Hypothalamus (tissue), 51 donors: ENCODE results near the gene AMMECR1.

Experiments used
- DNase-seq, 51 donors: peaks; one replicate each; lab custom pipeline; 2025; lab: John Stamatoyannopoulos, UW

AMMECR1 gene

DNA sequence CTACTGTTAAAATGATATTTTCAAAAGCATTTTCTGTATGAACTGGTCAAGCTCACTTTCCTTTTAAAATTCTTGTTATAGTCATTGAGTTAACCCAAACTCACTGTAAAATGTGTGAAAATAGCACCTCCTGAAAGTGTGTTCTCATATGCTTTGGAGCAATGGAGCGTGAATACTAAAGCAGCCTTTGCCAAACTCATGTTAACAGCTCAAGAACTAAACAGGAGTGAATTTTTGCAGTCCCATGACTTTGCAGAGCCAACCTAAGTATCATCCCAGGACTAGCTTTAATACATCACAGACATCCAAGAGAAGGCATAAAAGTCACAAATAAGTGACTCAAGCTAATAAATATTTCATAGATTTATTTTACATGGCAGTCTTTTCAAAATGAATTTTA is 2.3 kb downstream of the AMMECR1 start:
- DNase-seq = no peak

DNA sequence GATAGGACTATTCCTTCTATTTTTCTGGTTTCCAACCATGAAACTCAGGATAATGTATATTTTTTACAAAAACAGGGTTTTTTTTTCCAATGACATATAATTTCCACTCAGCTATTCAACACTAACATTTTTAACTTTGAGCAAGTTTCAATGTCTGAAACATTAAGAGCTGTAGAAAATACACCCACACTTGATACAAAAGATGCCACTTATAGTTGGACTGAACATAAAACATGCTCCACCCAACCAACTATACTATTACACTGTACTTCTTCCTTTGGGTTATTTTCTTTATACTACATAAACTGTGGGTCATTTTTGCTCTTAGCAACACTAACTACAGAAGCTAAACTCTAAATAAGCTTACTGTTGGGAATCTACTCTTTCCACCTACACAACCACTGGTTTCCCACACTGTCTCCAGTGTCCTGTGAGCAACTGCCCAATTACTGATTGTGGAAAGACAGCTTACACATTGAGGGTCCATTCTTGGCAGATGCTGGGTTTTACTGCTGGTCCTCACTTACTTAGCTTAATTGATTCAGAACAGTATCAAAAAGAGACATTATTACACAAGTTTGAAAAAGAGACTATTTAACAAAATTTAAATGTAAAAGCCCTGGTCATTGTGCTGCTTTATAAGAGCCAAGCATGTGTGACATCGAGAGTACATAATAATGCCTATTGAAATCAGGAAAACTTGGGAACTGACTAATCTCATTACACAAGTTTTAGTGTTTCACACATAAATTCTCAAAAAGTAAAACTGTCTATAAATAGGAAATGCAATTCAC is 6.3 kb downstream of the AMMECR1 start:
- no peak for DNase-seq

DNA sequence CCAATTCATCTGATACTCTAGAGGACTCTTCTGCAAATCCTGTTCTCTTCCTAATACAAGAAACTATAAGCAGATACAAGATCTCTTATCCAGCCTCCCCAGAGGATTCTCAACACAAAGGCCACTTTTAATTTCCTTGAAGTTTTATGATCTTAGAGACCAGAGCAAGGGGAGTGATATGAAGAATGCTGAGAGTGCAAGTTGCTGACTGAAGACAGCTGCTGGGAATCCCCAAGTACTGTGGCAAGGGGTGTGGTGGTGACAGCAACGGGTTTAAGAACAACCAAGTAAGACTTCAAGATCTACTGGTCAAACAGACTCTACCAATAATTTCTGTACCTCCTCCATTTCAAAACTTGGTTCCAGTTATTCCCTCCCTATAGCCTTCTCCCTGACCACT is 7.0 kb downstream of the AMMECR1 start:
- no peak for DNase-seq

DNA sequence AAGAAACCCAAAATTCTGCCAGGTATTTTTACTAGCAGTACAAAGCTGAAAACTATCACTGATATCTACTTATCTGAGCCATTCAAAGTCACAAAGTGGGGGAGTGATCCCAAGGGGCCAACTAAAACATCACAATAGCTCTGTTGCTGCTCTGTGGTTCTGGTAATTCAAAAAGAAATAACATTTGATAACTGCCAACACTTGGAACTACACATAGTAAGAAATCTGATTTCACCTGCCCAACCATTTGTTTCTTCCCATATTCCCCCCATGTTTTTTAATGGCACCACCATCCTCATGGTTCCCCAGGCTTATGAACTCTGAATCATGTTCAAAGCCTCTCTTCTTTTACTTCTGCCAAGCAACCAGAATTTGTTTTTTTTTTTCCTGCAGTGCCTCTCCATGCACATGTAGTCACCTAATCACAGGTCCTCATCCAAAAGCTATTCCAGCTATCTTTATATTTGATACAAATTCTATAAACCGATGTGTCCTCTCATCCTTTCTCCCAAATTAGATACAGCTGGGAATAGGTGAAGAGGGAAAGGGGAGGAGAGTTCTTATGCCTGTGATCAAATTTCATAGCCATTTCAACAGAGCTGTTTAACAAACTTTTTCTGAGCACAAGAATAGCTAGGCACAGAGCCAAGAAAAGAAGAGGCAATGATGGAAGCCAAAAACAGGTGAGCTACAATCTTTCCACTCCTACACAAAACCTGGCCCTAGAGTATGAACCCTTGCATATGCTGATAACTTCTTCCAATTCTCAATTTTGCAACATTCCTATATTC is 7.7 kb downstream of the AMMECR1 start:
- DNase-seq = no peak

DNA sequence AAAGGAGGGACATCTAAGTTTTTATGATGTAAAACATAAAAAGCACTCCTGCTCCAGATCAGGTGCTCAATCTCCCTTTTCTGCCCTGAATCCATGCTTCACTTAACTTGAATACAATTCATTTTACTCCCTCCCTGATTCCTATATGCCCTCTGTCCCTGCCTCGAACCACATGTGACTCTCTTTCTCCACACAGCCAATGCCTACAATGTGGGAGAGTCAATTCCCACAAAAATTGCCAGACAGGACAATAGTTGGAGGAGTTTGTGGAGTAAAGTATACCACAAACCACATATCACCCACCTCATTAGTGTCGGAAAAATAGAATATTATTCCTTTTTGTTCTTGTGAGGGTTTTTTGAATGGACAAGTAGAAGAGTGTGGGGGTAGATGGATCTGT is 9.7 kb downstream of the AMMECR1 start:
- DNase-seq = no peak

DNA sequence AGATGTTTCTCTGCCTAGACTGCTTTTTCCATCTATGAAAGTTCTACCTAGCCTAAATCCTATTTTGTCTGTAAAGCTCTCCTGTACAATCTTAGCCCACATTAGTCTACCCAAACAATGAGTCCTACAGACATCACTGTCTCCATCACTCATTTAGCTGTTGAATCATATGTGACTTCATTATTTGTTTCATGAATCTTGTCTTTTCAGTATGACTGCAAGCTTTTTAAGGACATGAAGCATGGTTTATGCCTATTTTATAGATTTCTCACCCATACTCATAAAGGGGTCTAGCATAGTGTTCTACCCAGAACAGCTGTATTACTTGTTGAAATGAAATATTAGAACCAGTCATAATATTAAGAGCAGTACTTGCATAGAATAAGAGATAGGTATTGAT is 13.0 kb downstream of the AMMECR1 start:
- no peak for DNase-seq

DNA sequence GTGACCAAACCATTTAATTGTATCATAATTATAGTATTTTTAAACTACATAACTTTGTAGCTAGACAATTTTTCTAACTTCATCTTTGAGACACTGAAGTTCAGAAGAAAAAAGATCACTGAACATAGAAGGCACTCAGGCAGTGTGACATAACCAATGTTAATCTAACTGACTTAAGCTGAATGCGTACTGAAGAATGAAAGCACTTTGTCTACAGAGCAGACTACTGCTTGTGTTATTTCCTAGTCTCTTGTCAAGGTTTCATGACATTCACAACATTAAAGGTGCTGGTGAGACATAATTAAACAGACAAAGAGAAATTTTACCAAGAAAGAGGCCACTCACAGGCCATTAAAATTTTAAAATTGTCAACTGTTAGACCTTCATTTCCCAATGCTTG is 13.5 kb downstream of the AMMECR1 start:
- no peak for DNase-seq

DNA sequence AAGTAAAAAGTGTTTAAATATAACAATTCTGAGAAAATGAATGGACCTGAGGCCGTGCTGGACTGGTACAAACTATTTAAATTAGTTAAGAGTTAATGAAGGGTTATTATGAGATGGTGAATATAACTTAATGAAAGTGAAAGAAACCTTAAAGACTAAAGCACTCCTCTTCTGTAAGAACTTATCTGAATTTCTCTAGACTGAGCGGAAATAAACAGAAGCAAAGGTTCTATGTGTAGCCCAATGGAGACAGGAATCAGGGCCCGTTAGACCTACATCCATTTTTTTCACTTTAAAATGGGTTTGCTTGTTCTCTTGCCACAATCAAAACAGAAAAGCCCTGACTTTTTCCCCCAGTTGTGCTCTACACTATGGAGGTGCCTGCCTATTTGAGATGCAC is 14.9 kb downstream of the AMMECR1 start:
- no peak for DNase-seq

DNA sequence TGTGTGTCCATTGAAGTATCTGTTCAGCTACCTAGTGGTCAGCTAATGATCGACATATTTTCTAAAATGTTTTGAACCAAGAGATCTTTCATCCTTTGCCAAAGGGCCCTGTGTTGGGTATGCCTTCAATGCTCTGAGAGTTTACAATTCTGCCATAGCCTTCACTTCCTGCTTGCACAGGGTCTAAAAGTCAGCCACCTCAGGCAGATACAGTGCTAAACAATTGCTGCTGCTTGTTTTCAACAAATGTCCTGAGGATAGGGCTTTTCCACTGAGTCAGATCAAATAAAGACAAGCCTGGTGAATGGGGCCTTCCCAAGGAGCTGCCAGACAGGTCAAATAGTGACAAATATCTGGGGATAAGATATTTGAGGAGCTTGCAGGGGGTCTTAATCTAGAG is 16.7 kb downstream of the AMMECR1 start:
- DNase-seq = no peak

DNA sequence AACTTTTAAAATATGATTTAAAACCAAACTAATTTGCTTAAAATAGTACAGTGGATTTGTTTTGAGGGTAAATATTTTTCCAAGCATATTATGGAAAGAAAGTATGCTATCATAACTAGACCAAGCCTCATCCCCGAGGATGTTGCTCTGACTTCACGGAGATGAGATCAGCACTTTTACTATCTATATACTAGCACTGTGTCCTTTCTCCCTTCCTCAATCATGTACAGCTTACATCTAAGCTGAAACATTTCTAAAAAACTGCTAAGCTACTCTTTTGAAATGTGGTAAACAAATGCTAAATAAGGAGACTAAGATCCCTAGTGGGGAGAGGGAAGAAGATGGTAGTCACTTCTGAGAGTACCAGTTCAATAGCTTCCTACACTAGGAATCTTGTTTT is 23.8 kb downstream of the AMMECR1 start:
- DNase-seq = no peak

DNA sequence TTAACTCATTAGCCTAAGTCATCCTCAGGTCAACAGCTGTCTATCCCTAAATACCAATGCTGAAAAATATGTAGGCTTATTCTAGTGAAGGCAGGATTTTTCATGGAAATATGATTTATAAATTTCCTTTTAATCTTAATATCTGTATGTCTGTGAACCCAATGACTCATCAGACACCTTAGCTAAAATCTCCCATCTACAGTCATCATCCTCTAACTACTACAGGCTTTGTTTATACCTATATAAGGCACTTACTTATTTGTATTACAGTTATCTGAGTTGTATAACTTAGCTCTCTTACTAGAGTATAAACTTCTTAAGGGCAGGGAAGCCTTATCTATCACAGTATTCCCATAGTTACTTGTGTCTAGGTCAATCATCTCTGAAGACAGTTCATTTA is 24.2 kb downstream of the AMMECR1 start:
- no peak for DNase-seq

DNA sequence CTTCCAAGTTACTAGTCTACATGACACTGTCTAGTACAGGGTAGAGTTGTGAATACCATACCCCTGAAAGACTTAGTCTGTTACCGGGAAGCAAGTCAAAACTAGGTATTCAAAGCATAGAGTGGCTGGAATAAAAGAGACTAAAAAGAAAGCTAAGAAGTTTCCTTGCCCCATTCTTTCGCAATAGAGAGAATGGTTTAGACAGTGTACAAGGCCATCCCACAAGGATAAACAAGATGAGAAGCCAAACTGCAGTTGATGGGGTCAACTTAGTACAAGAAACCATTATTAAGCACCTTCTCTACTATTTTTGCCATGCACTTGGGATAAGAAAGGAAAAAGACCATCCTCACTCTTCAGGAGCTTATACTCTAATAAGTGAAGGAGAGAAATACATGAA is 30.3 kb downstream of the AMMECR1 start:
- DNase-seq = no peak

DNA sequence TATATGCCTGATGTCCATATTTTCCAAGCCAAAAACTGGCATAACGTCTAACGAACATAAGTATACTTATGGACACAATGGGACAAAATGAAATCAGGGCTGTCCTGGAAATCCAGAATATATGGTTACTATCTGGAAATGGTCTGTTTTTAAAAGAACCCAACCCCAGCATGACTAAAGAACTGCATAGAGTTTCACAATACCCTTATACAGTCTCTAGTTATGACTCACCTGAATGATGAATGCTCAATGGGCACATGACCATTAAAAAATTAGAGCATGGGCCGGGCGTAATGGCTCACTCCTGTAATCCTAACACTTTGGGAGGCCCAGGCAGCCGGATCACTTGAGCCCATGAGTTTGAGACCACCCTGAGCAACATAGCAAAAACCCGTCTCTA is 31.8 kb downstream of the AMMECR1 start:
- no peak for DNase-seq

DNA sequence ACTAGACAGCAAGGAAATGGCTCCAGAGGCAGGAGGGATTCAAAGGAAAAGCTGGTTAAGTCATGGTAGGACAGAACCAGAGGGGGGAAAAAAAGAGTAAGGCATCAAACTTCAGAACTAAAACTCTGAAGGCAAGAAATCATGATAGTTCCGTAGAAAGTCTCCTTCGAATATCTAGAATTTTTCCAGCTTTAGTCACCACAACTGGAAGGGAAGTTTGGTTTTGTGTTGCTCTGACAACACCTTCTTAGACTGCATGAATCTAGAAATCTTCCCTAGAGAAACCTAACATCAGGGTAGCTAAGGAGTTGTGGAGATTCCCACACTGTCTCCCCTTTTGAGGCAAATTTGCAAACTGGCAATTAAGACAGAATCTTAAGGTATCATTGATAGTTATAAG is 33.7 kb downstream of the AMMECR1 start:
- DNase-seq = no peak

DNA sequence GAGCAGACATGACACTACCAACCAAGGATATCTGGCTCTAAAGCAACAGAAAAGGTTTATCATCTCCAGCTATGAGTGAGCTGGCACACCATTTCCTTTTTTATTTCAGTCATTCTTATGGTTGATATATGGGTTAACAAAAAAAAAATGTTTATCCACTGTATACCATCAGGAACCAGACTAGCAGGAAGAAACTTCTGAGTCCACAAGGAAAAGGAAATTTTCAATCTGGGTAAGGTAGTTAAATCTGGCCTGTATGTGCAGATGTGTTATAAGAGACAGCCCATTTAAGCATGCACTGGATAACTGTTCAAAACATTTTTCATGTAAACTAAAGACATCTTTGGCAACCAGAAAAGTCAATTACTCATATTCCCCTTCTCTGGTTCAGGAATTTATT is 35.0 kb downstream of the AMMECR1 start:
- DNase-seq = no peak

DNA sequence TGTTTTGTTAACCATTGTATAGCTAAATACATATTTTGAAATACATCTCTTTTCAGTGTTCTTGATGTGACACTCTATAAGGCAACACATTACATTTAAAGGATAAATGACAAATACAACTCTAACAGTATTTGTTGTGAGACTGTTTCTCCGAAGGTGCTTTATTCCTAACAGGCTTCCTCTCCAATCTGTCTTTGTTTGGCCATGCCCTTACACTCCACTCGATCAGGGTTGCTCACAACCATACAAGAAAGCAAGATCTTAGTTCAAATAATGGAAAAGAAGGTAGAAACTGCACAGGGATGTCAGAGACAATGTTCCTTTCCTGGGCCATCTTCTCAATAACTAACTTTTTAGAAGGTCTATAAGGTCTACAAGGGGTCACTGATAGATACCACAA is 36.5 kb downstream of the AMMECR1 start:
- DNase-seq = no peak

DNA sequence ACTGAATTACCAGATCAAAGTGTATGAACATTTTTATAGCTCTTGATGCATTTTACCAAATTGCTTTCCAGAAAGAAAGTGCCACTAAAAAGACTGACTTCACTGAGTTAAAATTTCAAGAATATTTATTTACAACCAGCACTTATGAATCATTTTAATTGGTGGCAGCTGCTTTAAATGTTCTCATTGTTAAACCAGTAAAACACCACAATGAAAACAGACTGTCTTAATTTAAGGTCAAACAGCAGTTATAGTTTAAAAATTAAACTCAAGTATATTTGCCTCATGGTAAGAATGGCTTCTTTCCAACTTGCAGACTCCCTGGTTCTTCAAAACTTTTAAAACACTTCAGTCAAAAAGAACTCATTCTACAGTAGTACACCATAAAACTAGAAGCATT is 36.9 kb downstream of the AMMECR1 start:
- no peak for DNase-seq

DNA sequence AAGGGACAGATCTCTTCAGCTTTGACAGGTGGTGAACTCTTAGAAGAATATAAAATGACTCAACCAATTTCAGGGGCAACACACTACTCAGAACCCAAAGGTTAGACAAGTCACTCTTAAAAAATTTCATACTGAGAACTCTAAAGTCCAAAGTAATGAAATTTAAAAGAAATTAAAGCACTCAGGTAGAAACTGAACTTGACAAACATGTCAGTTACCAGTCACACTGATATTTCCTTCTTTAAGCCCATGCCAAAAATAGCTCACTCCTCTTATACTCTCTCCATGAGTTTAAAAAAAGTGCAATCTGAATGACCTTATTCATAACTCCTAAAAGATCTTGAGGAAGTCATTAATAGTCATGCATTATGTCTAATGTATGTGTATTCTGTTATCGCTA is 40.3 kb downstream of the AMMECR1 start:
- no peak for DNase-seq

DNA sequence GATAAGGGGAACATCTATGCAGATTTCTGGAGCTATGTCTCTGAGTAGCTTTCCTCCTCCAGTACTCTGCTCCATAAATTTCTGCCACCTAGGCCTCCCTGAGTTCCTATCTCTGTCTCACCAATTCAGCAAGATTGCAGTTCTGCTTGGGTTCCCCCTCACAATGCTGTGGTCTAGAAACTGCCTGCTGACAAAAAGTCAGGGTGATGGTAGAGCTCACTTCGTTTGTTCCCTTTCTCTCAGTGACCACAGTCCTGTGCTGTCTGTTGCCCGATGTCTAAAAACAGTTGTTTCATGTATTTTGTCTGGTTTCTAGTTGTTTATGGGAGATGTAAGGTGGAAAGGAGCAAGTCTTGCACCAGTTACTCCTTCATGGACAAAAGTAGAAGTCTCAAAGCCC is 41.1 kb downstream of the AMMECR1 start:
- no peak for DNase-seq

DNA sequence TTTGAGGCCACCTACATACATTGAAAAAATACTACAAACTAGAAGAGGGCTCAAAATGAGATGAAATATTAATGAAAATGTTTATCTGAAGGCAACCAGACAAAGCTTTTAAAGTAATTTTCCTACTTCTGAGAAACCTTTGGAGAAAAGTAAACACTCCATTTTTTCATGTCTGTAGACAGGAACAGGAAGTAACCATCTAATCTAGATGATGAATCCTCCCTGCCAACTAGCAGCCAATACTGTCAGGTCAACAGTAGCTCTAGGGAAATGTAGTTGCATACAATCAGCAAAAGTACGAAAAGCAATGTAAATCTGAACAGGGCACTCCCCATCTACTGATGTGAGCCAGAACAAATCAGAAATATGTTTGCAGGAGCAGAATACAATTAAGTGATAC is 49.0 kb downstream of the AMMECR1 start:
- no peak for DNase-seq

DNA sequence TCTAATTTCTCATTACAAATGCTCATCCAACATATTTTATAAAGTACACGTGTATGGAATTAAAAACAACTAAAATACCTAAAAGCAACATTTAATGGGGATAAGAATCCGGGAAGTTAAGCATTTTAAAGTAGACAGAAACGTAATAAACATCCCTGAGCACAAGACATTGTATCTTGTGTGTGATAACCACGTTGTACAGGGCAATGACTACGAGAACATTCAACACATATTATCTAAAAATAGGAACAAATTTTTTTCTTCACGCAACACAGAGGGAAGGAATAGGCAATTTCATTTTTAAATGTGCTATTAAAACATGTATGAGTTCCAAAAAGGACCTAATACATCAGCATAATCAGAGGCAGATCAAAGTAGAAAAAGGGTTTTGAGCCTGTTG is 49.5 kb downstream of the AMMECR1 start:
- DNase-seq = no peak

DNA sequence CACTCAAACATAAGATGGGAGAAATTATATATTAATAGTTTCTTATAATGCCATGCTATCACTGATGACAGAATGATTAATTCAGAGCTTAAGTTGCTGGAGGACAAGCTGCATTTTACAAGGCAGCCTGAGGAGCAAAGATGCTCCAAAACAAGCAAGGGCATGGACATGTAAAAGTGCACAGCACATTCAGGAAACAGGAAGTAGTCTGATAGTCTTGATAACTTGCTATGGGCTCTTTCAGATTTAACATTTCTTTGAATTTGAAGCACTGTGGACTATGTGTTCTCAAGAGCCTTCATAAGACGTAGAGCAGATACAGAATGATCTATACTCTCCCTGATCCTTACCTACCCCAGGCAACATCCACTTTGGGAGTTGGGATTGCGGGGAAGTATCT is 50.0 kb downstream of the AMMECR1 start:
- DNase-seq = no peak
